Measurements from ENCODE around the gene TNFSF9.
"Not testable (repeated sequence)": the region's sequence is repeated elsewhere in the genome, so short reads cannot be mapped to it uniquely, and the experiment has no call there.

DNA sequence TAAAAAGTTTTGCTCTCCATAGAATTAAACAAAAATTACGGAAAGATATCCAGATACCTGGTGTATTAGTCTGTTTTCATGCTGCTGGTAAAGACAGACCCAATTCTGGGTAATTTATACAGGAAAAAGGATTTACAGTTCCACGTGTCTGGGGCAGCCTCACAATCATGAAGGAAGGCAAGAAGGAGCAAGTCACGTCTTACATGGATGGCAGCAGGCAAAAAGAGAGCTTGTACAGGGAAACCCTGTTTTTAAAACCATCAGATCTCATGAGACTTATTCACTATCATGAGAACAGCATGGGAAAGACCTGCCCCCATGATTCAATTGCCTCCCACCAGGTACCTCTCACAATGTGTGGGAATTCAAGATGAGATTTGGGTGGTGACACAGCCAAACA, 35.9 kb downstream of the TNFSF9 start:
- TF ChIP-seq CTCF, POLR2A (IDR thresholded peaks at IDR 0.05): not testable (repeated sequence)

Data from heart left ventricle (tissue), 13 donors.